ENCODE results near the gene SPDL1. TPM values are rescaled to one million over a fixed set of nuclear protein-coding genes. Genes with fewer than 3 reads are reported as not detected.

SPDL1 gene
- total and polyA plus RNA-seq, 2 of the 8 experiments (the other 6 are each of a cell fraction or from before 2014, with no cell fraction given), result 16.9 to 44.5 TPM

DNA sequence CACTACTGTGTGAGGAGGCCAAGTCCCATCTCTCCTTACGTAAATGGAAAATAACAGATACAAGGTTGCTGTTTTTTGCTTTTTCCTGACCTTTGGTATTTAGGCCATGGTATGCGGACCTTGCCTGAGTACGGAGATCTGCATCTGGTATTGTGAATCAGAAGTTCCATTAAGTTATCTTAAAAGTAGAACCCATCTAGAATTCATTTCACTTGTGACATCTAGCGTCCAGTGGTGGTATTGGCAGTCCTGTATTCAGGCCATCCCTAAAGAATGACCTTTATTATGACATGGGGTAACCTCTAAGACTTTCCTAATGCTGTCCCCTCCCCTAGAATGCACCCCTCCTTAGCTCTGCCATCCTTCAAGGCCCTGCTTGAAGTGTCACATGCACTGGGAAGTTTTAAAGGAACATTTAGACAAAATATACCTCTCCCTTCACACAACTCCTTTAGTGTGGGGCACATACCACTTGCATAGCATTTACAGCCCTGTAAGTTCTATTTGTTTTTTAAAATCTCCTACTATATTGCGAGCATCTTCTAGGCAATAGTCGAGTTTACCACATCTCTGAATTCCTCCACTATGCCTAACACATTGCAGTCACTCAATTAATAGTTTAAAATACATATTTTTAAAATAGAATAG lies 1.9 kb upstream of the SPDL1 start:
- Histone ChIP-seq H3K18ac (ENCODE audit: extremely low read depth, low read length) (no peak overlapping the region), H2AK5ac (ENCODE audit: low read depth, low read length) (no peak overlapping the region), H3K23me2 (ENCODE audit: low read depth, low read length) (no peaks in the 10 kb centered on the region), H3K14ac (ENCODE audit: insufficient read length) (no peak overlapping the region), H3K79me2 (ENCODE audit: control insufficient read depth in 1 of 2, insufficient read depth in 2 of 2, low read length in 2 of 2) (peaks cover 6 to 28% of the 10 kb centered on the region in 2 experiments; a peak in 3 of 4 replicates), H3K36me3 (ENCODE audit: control insufficient read depth in 2 of 4, insufficient read depth in 4 of 4, low read length in 3 of 4) (no peaks in the 10 kb centered on the region), H3K79me1 (ENCODE audit: low read depth, low read length) (peaks cover 4% of the 10 kb centered on the region), H4K8ac (ENCODE audit: extremely low read depth, insufficient read depth, low read length) (no peak overlapping the region), H2BK15ac (ENCODE audit: low read length) (no peak overlapping the region), H3K23ac (ENCODE audit: insufficient read length) (no peak overlapping the region), H3K4me1 (replicated peaks in 1 of 4; ENCODE audit: control insufficient read depth in 3 of 4, insufficient read depth in 4 of 4, low read length in 3 of 4) (no peaks in the 10 kb centered on the region), H3K27ac (ENCODE audit: low read depth, low read length) (no peak overlapping the region), H4K91ac (replicated peaks; ENCODE audit: insufficient read length, low read length) (no peak overlapping the region), H2BK5ac (ENCODE audit: low read depth, low read length) (no peak overlapping the region), H3K27me3 (replicated peaks in 1 of 4; ENCODE audit: control insufficient read depth in 3 of 4, extremely low read depth in 1 of 4, insufficient read depth in 3 of 4, low read length in 3 of 4) (no peaks in the 10 kb centered on the region), H3K9ac (replicated peaks in 1 of 4; ENCODE audit: extremely low read depth in 1 of 4, low read depth in 3 of 4, low read length in 3 of 4) (no peak overlapping the region), H2AFZ (ENCODE audit: low read length) (no peak overlapping the region), H2BK12ac (ENCODE audit: low read depth, low read length) (no peak overlapping the region), H4K20me1 (replicated peaks in 1 of 2; ENCODE audit: control insufficient read depth in 1 of 2, insufficient read depth in 2 of 2, low read length in 2 of 2) (peaks cover 0 to 1% of the 10 kb centered on the region in 2 experiments), H3K4me3 (ENCODE audit: extremely low read depth in 1 of 4, insufficient read depth in 2 of 4, low read depth in 3 of 4, low read length in 4 of 4) (no peak overlapping the region), H3K56ac (replicated peaks; ENCODE audit: insufficient read length, low read depth, low read length) (no peak overlapping the region), H2BK20ac (ENCODE audit: low read length) (no peak overlapping the region), H3K9me3 (ENCODE audit: insufficient read depth in 2 of 2, low read depth in 1 of 2, low read length in 1 of 2) (no peaks in the 10 kb centered on the region), H2BK120ac (replicated peaks; ENCODE audit: low read depth, low read length) (no peak overlapping the region), H4K5ac (ENCODE audit: insufficient read length, low read depth, low read length) (no peak overlapping the region), H3K4me2 (ENCODE audit: insufficient read depth in 1 of 2, low read depth in 2 of 2, low read length in 2 of 2) (no peak overlapping the region), H3K4ac (replicated peaks; ENCODE audit: insufficient read length, low read depth, low read length) (no peak overlapping the region)
- POLR2A ChIA-PET (ENCODE audit: partially characterized antibody), result no interaction called here
- WGBS, 2 experiments (ENCODE audit: extremely low coverage in 1 of 2, insufficient coverage in 1 of 2, insufficient read length in 1 of 2, insufficient replicate concordance in 2 of 2, low coverage in 1 of 2, low lambda C conversion rate in 2 of 2, missing lambda C conversion rate in 1 of 2), result 52% methylated on average over 6 of the region's 6 CpGs; no CpG with 5 or more reads in 1 of the 2 experiments
- peak in 1 of 2 experiments; percentile 73 for DNase-seq (ENCODE audit: low read depth in 1 of 2, low spot score in 2 of 2)
- CTCF ChIA-PET (ENCODE audit: partially characterized antibody), result interaction anchor here (0.6 to 3.5 kb wide), 28 partner anchors 10 to 1047 kb away, joined by 3 to 18 read pairs (median 4); partner anchors contain the start of gene PANK3
- TF ChIP-seq, protein P1, sequence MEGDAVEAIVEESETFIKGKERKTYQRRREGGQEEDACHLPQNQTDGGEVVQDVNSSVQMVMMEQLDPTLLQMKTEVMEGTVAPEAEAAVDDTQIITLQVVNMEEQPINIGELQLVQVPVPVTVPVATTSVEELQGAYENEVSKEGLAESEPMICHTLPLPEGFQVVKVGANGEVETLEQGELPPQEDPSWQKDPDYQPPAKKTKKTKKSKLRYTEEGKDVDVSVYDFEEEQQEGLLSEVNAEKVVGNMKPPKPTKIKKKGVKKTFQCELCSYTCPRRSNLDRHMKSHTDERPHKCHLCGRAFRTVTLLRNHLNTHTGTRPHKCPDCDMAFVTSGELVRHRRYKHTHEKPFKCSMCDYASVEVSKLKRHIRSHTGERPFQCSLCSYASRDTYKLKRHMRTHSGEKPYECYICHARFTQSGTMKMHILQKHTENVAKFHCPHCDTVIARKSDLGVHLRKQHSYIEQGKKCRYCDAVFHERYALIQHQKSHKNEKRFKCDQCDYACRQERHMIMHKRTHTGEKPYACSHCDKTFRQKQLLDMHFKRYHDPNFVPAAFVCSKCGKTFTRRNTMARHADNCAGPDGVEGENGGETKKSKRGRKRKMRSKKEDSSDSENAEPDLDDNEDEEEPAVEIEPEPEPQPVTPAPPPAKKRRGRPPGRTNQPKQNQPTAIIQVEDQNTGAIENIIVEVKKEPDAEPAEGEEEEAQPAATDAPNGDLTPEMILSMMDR (IDR thresholded peaks at IDR 0.05; ENCODE audit: control extremely low read depth in 1 of 3, insufficient read depth in 1 of 3, low read depth in 1 of 3, low read length in 3 of 3), result peak in 2 of 3 experiments; percentile 48 to 70; a peak in 2 of 4 replicates
- TF ChIP-seq, protein P2, sequence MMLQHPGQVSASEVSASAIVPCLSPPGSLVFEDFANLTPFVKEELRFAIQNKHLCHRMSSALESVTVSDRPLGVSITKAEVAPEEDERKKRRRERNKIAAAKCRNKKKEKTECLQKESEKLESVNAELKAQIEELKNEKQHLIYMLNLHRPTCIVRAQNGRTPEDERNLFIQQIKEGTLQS (IDR thresholded peaks at IDR 0.05; ENCODE audit: insufficient read depth, low read depth, low read length), result no peak
- TF ChIP-seq RAD21 (IDR thresholded peaks at IDR 0.05 in 1 of 2, conservative IDR thresholded peaks at IDR 0.05 in 1 of 2; ENCODE audit: low read depth in 2 of 2, low read length in 2 of 2), result peak; percentile 73 to 74
- no peak for TF ChIP-seq POU5F1 (IDR thresholded peaks at IDR 0.05; ENCODE audit: low read depth, low read length)
- peak; percentile 39 for FAIRE-seq
